HepG2 (cell line): ENCODE results near the gene ZNF22. TPM values are rescaled to one million over a fixed set of nuclear protein-coding genes. Genes with fewer than 3 reads are reported as not detected.

Experiments
- ATAC-seq: fragments of 200-7000 bp; cut with Tn5 transposase; 3 replicates; pipeline ENCODE4 v1.9.1; 2020; ENCODE audit warnings: mild to moderate bottlenecking, moderate library complexity
- BruUV-seq: library from RNA; stranded (reverse); fragments of 400-500 nt; replicated peaks from 2 replicates; lab custom pipeline; 2021; lab: Mats Ljungman, UMichigan
- CTCF ChIA-PET: fragments of 300-600 bp; formaldehyde crosslinking; extraction: SDS; loops from one replicate; lab custom pipeline; 2021; ENCODE audit warnings: low total read pairs, inconsistent platforms, low intra/inter-chr PET ratio; lab: Yijun Ruan, JAX
- POLR2A ChIA-PET: fragments of 350-600 bp; sonication (Branson Sonifier 250); formaldehyde crosslinking; loops from one replicate; lab custom pipeline; 2020; ENCODE audit warnings: antibody characterized with exemption, inconsistent platforms; lab: Yijun Ruan, JAX
- DNase-seq: peaks from one replicate; pipeline ENCODE4 v3.0.0-alpha.2; 2015; ENCODE audit warnings: low spot score
- FAIRE-seq: peaks from 3 replicates; lab custom pipeline; 2011; peaks lifted over from hg19 to GRCh38; lab: Jason Lieb, UNC
- H2AFZ ChIP-seq: one replicate; pipeline ENCODE4 v1.6.1; 2011; ENCODE audit warnings: low read length, inconsistent platforms
- H3K27ac ChIP-seq: fragments of 300-600 bp; 3 replicates; pipeline ENCODE4 v1.8.0; 2011; ENCODE audit warnings: mixed run types, mild to moderate bottlenecking, mixed read lengths, low read length, inconsistent platforms; ENCODE audit not compliant: insufficient read depth; ENCODE audit errors: extremely low read length
- H3K27me3 ChIP-seq, 2 experiments: fragments of 200-600 bp in 1 of 2; 2 replicates in 1 of 2; 3 replicates in 1 of 2; pipeline versions ENCODE4 v1.6.0 to v1.8.0; 2011; ENCODE audit warnings: low read length in 2 of 2, mild to moderate bottlenecking in 2 of 2, moderate library complexity in 2 of 2, inconsistent platforms in 1 of 2; ENCODE audit not compliant: insufficient read depth in 2 of 2, control insufficient read depth in 1 of 2
- H3K36me3 ChIP-seq, 2 experiments: fragments of 200-600 bp in 1 of 2; replicated peaks in 1 of 2; 2 replicates in 1 of 2; 3 replicates in 1 of 2; pipeline versions ENCODE4 v1.5.1 to v1.8.0; 2011; ENCODE audit warnings: low read length in 2 of 2, inconsistent platforms in 1 of 2; ENCODE audit not compliant: insufficient read depth in 2 of 2, control insufficient read depth in 1 of 2
- H3K4me1 ChIP-seq: 2 replicates; pipeline ENCODE4 v1.5.1; 2012; ENCODE audit warnings: low read length, inconsistent platforms; ENCODE audit not compliant: insufficient read depth
- H3K4me2 ChIP-seq: 2 replicates; pipeline ENCODE4 v1.6.0; 2011; ENCODE audit warnings: low read depth, low read length, inconsistent platforms
- H3K4me3 ChIP-seq, 3 experiments: fragments of 200-600 bp in 1 of 3; sonication (generic), shearing (Covaris generic) in 1 of 3; replicated peaks in 1 of 3; 2 replicates each; pipeline ENCODE4 v1.5.1; 2011 to 2016; ENCODE audit warnings: low read length in 3 of 3, inconsistent platforms in 2 of 3, low read depth in 2 of 3, mild to moderate bottlenecking in 2 of 3, control low read depth in 1 of 3, mixed read lengths in 1 of 3; ENCODE audit not compliant: insufficient read depth in 1 of 3
- H3K79me2 ChIP-seq: one replicate; pipeline ENCODE4 v1.6.1; 2011; ENCODE audit warnings: low read length, inconsistent platforms; ENCODE audit not compliant: insufficient read depth
- H3K9ac ChIP-seq: 2 replicates; pipeline ENCODE4 v1.6.0; 2011; ENCODE audit warnings: mild to moderate bottlenecking, low read depth, low read length, inconsistent platforms; ENCODE audit not compliant: insufficient read depth
- H3K9me3 ChIP-seq: 2 replicates; pipeline ENCODE4 v1.5.1; 2012; ENCODE audit warnings: mild to moderate bottlenecking, low read length
- H4K20me1 ChIP-seq: 2 replicates; pipeline ENCODE4 v1.6.0; 2011; ENCODE audit warnings: inconsistent platforms, mild to moderate bottlenecking, low read length, moderate library complexity; ENCODE audit not compliant: insufficient read depth
- CEBPB ChIP-seq: IDR thresholded peaks from 2 replicates; pipeline ENCODE4 v1.6.1; 2011; ENCODE audit warnings: low read depth, low read length, improper control_type of control experiment, borderline replicate concordance
- DNMT3B ChIP-seq: conservative IDR thresholded peaks from 2 replicates; pipeline ENCODE4 v1.6.1; 2016; ENCODE audit warnings: missing biosample characterization, control low read depth
- FOXC1 ChIP-seq: sonication (generic); formaldehyde crosslinking; IDR thresholded peaks from 2 replicates; pipeline ENCODE4 v1.8.0; 2022; ENCODE audit warnings: mild to moderate bottlenecking, missing genetic modification reagents, borderline replicate concordance
- GMEB2 ChIP-seq: IDR thresholded peaks from 2 replicates; pipeline ENCODE4 v1.6.1; 2016; ENCODE audit warnings: missing biosample characterization, missing genetic modification reagents, low read depth
- KAT8 ChIP-seq: IDR thresholded peaks from 2 replicates; pipeline ENCODE4 v1.6.1; 2016; ENCODE audit warnings: missing genetic modification reagents, missing compliant biosample characterization
- KLF13 ChIP-seq: sonication (generic); formaldehyde crosslinking; IDR thresholded peaks from 2 replicates; pipeline ENCODE4 v1.4.0; 2020; ENCODE audit warnings: mild to moderate bottlenecking, missing genetic modification reagents
- MEIS2 ChIP-seq: sonication (generic); formaldehyde crosslinking; IDR thresholded peaks from 2 replicates; pipeline ENCODE4 v1.9.0; 2021; ENCODE audit warnings: mild to moderate bottlenecking, missing genetic modification reagents
- MTF2 ChIP-seq: sonication (generic); formaldehyde crosslinking; IDR thresholded peaks from 2 replicates; pipeline ENCODE4 v1.5.0; 2020; ENCODE audit warnings: missing genetic modification reagents, borderline replicate concordance
- MXD3 ChIP-seq: IDR thresholded peaks from 2 replicates; pipeline ENCODE4 v1.6.1; 2016; ENCODE audit warnings: mild to moderate bottlenecking, missing biosample characterization, missing genetic modification reagents
- NFRKB ChIP-seq: fragments of 450-650 bp; IDR thresholded peaks from 2 replicates; pipeline ENCODE4 v1.6.1; 2017
- PPARG ChIP-seq: conservative IDR thresholded peaks from 2 replicates; pipeline ENCODE4 v1.6.1; 2016; ENCODE audit warnings: missing biosample characterization, missing genetic modification reagents
- UBTF ChIP-seq: sonication (generic); formaldehyde crosslinking; IDR thresholded peaks from 2 replicates; pipeline ENCODE4 v1.4.0; 2020; ENCODE audit warnings: mild to moderate bottlenecking, missing genetic modification reagents
- ZEB1 ChIP-seq: IDR thresholded peaks from 2 replicates; pipeline ENCODE4 v1.6.1; 2012; ENCODE audit warnings: mild to moderate bottlenecking, low read depth, inconsistent platforms; ENCODE audit not compliant: insufficient replicate concordance
- ZNF543 ChIP-seq: sonication (generic); formaldehyde crosslinking; IDR thresholded peaks from 2 replicates; pipeline ENCODE4 v1.4.0; 2020; ENCODE audit warnings: mild to moderate bottlenecking, missing genetic modification reagents
- ZSCAN20 ChIP-seq: sonication (generic); formaldehyde crosslinking; IDR thresholded peaks from 2 replicates; pipeline ENCODE4 v1.4.0; 2020; ENCODE audit warnings: missing genetic modification reagents, mild to moderate bottlenecking, borderline replicate concordance
- in situ Hi-C: cut with HindIII; loops from 2 replicates; pipeline ENCODE4 v1.10.0; 2017; ENCODE audit warnings: low pct_unique_long_range_greater_than_20kb; ENCODE audit not compliant: extremely low pct_ligation_motif_present
- intact Hi-C: fragments of 100-400 bp; cut with micrococcal nuclease; formaldehyde crosslinking; loops from one replicate; pipeline ENCODE4 v1.10.0; 2022; ENCODE audit not compliant: unreplicated experiment
- polyA plus RNA-seq, 8 experiments: library from polyadenylated mRNA; depleted of rRNA in 3 of 8; stranded (reverse) in 7 of 8; unstranded in 1 of 8; fragments of >200 nt; fragmentation: Illumina TruSeq in 4 of 8; extraction: Trizol in 4 of 8; gene quantifications; 2 replicates each; pipeline versions ENCODE4 v1.2.1 to v1.2.3, GENCODE V29; 2011 to 2016; ENCODE audit warnings: low read depth in 4 of 8, missing spikeins in 1 of 8, mixed read lengths in 1 of 8; ENCODE audit not compliant: insufficient read depth in 1 of 8
- total RNA-seq, 5 experiments: library from RNA; depleted of rRNA; stranded (reverse); fragments of >200 nt; fragmentation: Illumina TruSeq; extraction: Trizol; gene quantifications; 2 replicates each; pipeline ENCODE4 v1.2.3, GENCODE V29; 2016; ENCODE audit warnings: low read depth in 1 of 5

ZNF22 gene
- total and polyA plus RNA-seq, 2 of the 13 experiments (the other 11 are each of a cell fraction or from before 2014, with no cell fraction given): 0.40 to 1.3 TPM

- intact Hi-C loops (no loop called here), in situ Hi-C loops (no loop called here)
- Histone ChIP-seq H3K4me2 (no peak overlapping the region), H3K79me2 (no peaks in the 10 kb centered on the region), H2AFZ (no peak overlapping the region), H3K27ac (no peak overlapping the region), H3K36me3 (no peaks in the 10 kb centered on the region), H3K27me3 (no peaks in the 10 kb centered on the region; a peak in 1 of 5 replicates), H3K4me1 (no peaks in the 10 kb centered on the region), H4K20me1 (no peaks in the 10 kb centered on the region), H3K9me3 (no peaks in the 10 kb centered on the region), H3K4me3 (no peak overlapping the region), H3K9ac (no peak overlapping the region)
- ATAC-seq: no peak
- TF ChIP-seq KLF13 (no peak), DNMT3B (no peak), CEBPB (peak; percentile 14; the same call in 1 of the 2 replicates), MEIS2 (no peak), PPARG (no peak), MTF2 (CRISPR knock-in tag) (no peak)
- ChIA-PET POLR2A (no interaction called here), CTCF (no interaction called here)
- DNase-seq: no peak
- no peak for FAIRE-seq
- no TSS peak for BruUV-seq
Measured at GRCh38 chr10:45035673-45036072, 35.0 kb downstream of the ZNF22 start.

GRCh38 chr10:45040921-45041542 lies 40.3 kb downstream of the ZNF22 start:
- H3K4me1 ChIP-seq: no peaks in the 10 kb centered on the region
- FAIRE-seq (no peak), DNase-seq (no peak), ATAC-seq (no peak)
- H3K27me3 ChIP-seq: no peaks in the 10 kb centered on the region
- ChIA-PET CTCF (no interaction called here), POLR2A (no interaction called here)
- no peak overlapping the region for H3K9ac ChIP-seq
- no peak overlapping the region for H3K4me3 ChIP-seq
- TF ChIP-seq ZSCAN20 (CRISPR knock-in tag) (no peak), ZEB1 (no peak), MXD3 (no peak), GMEB2 (no peak), FOXC1 (CRISPR knock-in tag) (no peak), KAT8 (CRISPR knock-in tag) (no peak), ZNF543 (CRISPR knock-in tag) (no peak), UBTF (CRISPR knock-in tag) (no peak), NFRKB (no peak)
- in situ Hi-C loops (no loop called here), intact Hi-C loops (no loop called here)
- H4K20me1 ChIP-seq: no peaks in the 10 kb centered on the region
- no peaks in the 10 kb centered on the region for H3K79me2 ChIP-seq
- no peak overlapping the region for H3K27ac ChIP-seq
- H2AFZ ChIP-seq: no peak overlapping the region
- H3K4me2 ChIP-seq: no peak overlapping the region
- H3K9me3 ChIP-seq: no peaks in the 10 kb centered on the region
- H3K36me3 ChIP-seq: no peaks in the 10 kb centered on the region
- no TSS peak for BruUV-seq
